Measurements from ENCODE around the gene TAL1.

DNA sequence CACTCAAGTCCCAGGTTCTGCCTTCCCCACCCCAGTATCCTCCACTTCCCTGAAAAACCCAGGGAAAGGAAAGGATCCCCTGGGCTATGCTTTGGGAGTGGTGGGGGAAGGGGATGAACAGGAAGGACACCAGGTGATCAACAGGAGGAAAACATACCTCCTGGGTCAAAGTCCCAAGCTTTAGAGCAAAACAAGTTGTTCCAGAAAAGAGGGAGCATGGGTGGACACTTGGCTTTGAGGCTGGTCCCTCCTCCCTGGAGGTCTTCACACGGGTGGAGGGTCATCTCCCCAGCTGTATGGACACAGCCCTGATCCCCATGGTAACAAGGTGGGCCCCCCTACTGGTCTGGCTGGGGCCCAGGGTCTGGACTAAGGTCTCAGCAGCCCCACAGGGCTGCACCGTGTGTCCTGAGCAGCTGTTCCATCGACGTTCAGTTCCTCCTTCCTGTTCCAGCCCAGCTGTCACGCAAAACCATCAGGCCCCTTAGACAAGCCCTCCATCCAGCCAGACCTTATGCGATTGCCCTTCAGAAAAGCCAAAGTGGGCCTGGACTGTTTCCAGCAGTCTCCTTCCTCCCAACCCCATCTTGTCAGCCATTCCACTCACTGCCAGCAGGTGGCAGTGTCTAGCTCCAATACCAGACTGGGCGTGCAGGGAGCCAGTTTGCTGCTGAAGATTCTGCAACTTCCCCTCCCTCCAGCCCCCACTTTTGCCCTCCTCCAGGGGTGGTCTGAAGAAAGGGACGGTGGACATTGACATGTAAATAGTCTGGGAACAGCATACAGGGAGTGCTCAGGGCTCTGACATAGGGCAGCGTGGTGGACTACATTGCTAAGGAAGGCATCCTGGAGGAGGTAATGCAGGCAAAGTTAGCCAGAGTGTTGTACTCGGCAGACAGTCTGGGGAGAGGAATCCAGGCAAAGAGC, 39.3 kb downstream of the TAL1 start:
- TF ChIP-seq, protein P1, sequence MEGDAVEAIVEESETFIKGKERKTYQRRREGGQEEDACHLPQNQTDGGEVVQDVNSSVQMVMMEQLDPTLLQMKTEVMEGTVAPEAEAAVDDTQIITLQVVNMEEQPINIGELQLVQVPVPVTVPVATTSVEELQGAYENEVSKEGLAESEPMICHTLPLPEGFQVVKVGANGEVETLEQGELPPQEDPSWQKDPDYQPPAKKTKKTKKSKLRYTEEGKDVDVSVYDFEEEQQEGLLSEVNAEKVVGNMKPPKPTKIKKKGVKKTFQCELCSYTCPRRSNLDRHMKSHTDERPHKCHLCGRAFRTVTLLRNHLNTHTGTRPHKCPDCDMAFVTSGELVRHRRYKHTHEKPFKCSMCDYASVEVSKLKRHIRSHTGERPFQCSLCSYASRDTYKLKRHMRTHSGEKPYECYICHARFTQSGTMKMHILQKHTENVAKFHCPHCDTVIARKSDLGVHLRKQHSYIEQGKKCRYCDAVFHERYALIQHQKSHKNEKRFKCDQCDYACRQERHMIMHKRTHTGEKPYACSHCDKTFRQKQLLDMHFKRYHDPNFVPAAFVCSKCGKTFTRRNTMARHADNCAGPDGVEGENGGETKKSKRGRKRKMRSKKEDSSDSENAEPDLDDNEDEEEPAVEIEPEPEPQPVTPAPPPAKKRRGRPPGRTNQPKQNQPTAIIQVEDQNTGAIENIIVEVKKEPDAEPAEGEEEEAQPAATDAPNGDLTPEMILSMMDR (conservative IDR thresholded peaks at IDR 0.05 in 1 of 2, IDR thresholded peaks at IDR 0.05 in 1 of 2; ENCODE audit: extremely low read depth in 1 of 2, insufficient read depth in 1 of 2, low read depth in 1 of 2, low read length in 2 of 2) = peak; percentile 97 to 98
- no peak for TF ChIP-seq EZH2 (IDR thresholded peaks at IDR 0.05; ENCODE audit: borderline replicate concordance, low read length)
